SH-SY5Y (cell line): ENCODE results near the gene KANK4.

ENCODE experiments used
- GATA2 ChIP-seq: IDR thresholded peaks from 2 replicates; pipeline ENCODE4 v1.6.1; 2011; ENCODE audit warnings: mild to moderate bottlenecking, low read depth, low read length
- GATA3 ChIP-seq: IDR thresholded peaks from 2 replicates; pipeline ENCODE4 v1.6.1; 2011; ENCODE audit warnings: low read depth, mild to moderate bottlenecking, low read length, moderate library complexity

GRCh38 chr1:62318756-62319544 is at the start of gene KANK4:
- no peak for TF ChIP-seq GATA2
- TF ChIP-seq GATA3 = no peak
